Gastroesophageal sphincter (tissue), 4 donors: ENCODE data around the gene NRXN3. TPM values are rescaled to one million over a fixed set of nuclear protein-coding genes. Genes with fewer than 3 reads are reported as not detected.

ENCODE experiments used
- ATAC-seq: fragments of 150-250 bp; one replicate; pipeline ENCODE4 v1.9.1; 2016; ENCODE audit warnings: mild to moderate bottlenecking, moderate library complexity
- H3K27ac ChIP-seq, 4 donors: fragments of 200-600 bp; sonication (generic) in 3 of 4; 1 replicate in 3 of 4; 2 replicates in 1 of 4; pipeline ENCODE4 v1.5.1; 2016 to 2019
- H3K27me3 ChIP-seq: fragments of 200-600 bp; sonication (generic); one replicate; pipeline ENCODE4 v1.5.1; 2019
- H3K36me3 ChIP-seq, 2 donors: fragments of 200-600 bp; sonication (generic); one replicate each; pipeline ENCODE4 v1.5.1; 2019; ENCODE audit warnings: control low read depth in 1 of 2
- H3K4me1 ChIP-seq, 3 donors: fragments of 200-600 bp; sonication (generic); 1 replicate in 2 of 3; 2 replicates in 1 of 3; pipeline ENCODE4 v1.5.1; 2016 to 2019; ENCODE audit warnings: control low read depth in 2 of 3
- H3K4me3 ChIP-seq, 2 donors: fragments of 200-600 bp; sonication (generic); one replicate each; pipeline ENCODE4 v1.5.1; 2019; ENCODE audit warnings: mild to moderate bottlenecking in 1 of 2, moderate library complexity in 1 of 2
- H3K9me3 ChIP-seq, 3 donors: fragments of 200-600 bp; sonication (generic); one replicate each; pipeline ENCODE4 v1.5.1; 2017 to 2019; ENCODE audit warnings: control low read depth in 2 of 3
- EP300 ChIP-seq: sonication (generic); formaldehyde crosslinking; IDR thresholded peaks from one replicate; pipeline ENCODE4 v1.6.1; 2017; ENCODE audit warnings: antibody characterized with exemption, mild to moderate bottlenecking
- POLR2A ChIP-seq, 2 donors: fragments of 450-650 bp; IDR thresholded peaks; one replicate each; pipeline ENCODE4 v1.6.1; 2017; ENCODE audit warnings: antibody characterized with exemption in 2 of 2, mild to moderate bottlenecking in 2 of 2, moderate library complexity in 1 of 2
- POLR2AphosphoS5 ChIP-seq: sonication (generic); formaldehyde crosslinking; IDR thresholded peaks from one replicate; pipeline ENCODE4 v1.6.1; 2017; ENCODE audit warnings: antibody characterized with exemption
- WGBS, 2 donors: methylation state at CpG; one replicate each; pipeline ENCODE4 v1.1.5; 2018; ENCODE audit warnings: low coverage in 1 of 2; 5-methylcytosine and 5-hydroxymethylcytosine counted together
- total RNA-seq, 4 donors: library from RNA; depleted of rRNA; stranded (reverse); fragments of >200 nt; gene quantifications; one replicate each; pipeline ENCODE4 v1.1.0, GENCODE V29; 2016
- TF ChIP-seq, protein P1 (sequence below), 4 experiments: fragments of 200-600 bp in 2 of 4; fragments of 450-650 bp in 2 of 4; sonication (generic) in 1 of 4; IDR thresholded peaks; one replicate each; pipeline ENCODE4 v1.5.1; 2017 to 2019; ENCODE audit warnings: antibody characterized with exemption in 4 of 4, mild to moderate bottlenecking in 2 of 4, moderate library complexity in 2 of 4

NRXN3 gene
- total RNA-seq, 4 donors from 2014 or later: 74.2 to 192 (median 98.2) TPM

DNA sequence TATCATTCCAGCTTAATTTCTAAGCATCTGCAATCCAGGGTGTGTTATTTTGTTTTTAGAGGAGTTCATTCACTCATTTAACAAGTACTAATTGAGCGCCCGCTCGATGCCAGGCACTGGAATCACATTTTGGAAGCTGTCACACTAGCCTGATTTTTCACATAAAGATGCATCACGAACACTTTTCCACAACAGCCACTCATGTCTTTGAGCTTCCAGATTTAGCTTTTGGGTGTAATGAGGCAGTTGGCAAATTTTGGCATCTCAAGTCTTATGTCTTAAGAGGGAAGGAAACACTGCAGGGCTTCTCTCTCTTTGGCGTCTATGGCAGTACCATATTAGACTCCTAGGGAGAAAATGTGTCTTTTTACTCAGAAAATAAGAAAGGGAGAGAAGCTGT lies 14.0 kb downstream of the NRXN3 start:
- Histone ChIP-seq H3K9me3 (no peaks in the 10 kb centered on the region), H3K27me3 (no peaks in the 10 kb centered on the region), H3K4me1 (no peaks in the 10 kb centered on the region), H3K4me3 (no peak overlapping the region), H3K27ac (no peak overlapping the region), H3K36me3 (no peaks in the 10 kb centered on the region)
- TF ChIP-seq POLR2AphosphoS5 (no peak), POLR2A (IDR thresholded peaks at IDR 0.05) (no peak), EP300 (no peak)
- TF ChIP-seq, protein P1, sequence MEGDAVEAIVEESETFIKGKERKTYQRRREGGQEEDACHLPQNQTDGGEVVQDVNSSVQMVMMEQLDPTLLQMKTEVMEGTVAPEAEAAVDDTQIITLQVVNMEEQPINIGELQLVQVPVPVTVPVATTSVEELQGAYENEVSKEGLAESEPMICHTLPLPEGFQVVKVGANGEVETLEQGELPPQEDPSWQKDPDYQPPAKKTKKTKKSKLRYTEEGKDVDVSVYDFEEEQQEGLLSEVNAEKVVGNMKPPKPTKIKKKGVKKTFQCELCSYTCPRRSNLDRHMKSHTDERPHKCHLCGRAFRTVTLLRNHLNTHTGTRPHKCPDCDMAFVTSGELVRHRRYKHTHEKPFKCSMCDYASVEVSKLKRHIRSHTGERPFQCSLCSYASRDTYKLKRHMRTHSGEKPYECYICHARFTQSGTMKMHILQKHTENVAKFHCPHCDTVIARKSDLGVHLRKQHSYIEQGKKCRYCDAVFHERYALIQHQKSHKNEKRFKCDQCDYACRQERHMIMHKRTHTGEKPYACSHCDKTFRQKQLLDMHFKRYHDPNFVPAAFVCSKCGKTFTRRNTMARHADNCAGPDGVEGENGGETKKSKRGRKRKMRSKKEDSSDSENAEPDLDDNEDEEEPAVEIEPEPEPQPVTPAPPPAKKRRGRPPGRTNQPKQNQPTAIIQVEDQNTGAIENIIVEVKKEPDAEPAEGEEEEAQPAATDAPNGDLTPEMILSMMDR (IDR thresholded peaks at IDR 0.05): no peak
- no peak for ATAC-seq
- WGBS, 2 donors: 87 to 100% methylated on average over 1 to 5 of the region's 5 CpGs

DNA sequence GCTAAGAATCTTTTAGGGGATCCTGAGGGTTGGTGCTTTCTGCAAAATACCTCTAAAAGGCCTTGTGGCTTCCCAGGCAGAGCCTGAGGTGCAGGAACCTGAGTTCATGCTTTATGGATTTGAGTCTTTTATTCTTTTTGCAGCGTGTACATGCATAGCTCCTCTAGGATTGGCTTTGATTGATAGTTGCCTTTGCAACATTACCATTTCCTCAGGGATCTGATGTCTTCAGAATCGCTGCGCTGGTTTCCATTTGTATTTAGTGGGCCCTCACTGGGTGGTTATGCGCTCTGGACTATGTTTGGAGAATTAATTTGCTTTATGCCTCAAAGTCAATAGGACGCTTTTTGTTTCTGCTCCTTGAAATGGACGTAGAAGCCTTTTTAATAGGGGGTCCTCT lies 16.1 kb downstream of the NRXN3 start:
- Histone ChIP-seq H3K36me3 (no peaks in the 10 kb centered on the region), H3K27ac (no peak overlapping the region), H3K4me3 (no peak overlapping the region), H3K4me1 (no peaks in the 10 kb centered on the region), H3K9me3 (no peaks in the 10 kb centered on the region), H3K27me3 (no peaks in the 10 kb centered on the region)
- no peak for TF ChIP-seq EP300
- TF ChIP-seq POLR2A (IDR thresholded peaks at IDR 0.05): no peak
- TF ChIP-seq POLR2AphosphoS5: no peak
- TF ChIP-seq, protein P1 (IDR thresholded peaks at IDR 0.05): no peak
- WGBS, 2 donors: 85 to 89% methylated on average over 3 to 6 of the region's 6 CpGs
- ATAC-seq: no peak

DNA sequence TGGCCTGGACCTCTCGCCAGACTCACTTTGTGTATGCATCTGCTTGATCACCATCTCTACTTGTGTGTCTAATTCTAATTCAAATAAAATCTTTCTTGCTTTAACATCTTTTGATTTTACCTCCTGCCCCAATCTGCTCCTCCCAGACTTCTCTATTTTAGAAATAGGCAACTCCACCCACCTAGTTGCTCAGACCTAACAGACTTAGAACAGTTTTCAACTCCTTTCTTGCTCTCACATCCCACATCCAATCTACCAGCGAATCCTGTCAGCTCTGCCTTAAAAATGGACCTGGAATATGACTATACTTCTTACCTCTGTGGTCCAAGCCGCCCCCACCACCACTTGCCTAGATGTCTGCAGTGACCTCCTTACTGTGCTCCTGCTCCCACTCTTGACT lies 18.7 kb downstream of the NRXN3 start:
- WGBS, 2 donors: 68 to 90% methylated on average over 3 of the region's 3 CpGs
- Histone ChIP-seq H3K27ac (no peak overlapping the region), H3K36me3 (no peaks in the 10 kb centered on the region), H3K27me3 (no peaks in the 10 kb centered on the region), H3K4me3 (no peak overlapping the region), H3K9me3 (no peaks in the 10 kb centered on the region), H3K4me1 (no peaks in the 10 kb centered on the region)
- no peak for ATAC-seq
- TF ChIP-seq EP300 (no peak), POLR2A (IDR thresholded peaks at IDR 0.05) (no peak), POLR2AphosphoS5 (no peak)
- TF ChIP-seq, protein P1 (IDR thresholded peaks at IDR 0.05): no peak

DNA sequence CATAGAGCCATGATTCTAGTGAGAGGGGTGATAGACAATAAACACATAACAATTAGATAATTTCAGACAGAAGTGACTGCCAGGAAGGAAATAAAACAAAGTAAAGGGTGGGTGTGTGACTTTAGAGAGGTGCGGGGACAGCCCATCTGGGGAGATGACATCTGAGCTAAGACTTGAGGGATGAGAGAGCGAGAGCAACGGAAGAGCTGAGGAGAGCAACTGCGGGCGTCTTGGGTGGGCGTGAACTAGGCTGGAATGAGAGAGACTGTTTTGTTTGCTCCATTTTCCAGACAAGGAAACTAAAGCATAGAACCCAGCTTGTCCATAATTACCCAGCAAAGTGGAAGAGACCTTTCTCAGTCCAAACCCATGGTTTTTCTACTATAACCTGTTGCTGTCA lies 25.3 kb downstream of the NRXN3 start:
- peaks cover 0 to 9% (median 0%) of the 10 kb centered on the region in 3 donors for H3K9me3 ChIP-seq
- no peaks in the 10 kb centered on the region for H3K36me3 ChIP-seq
- no peak for ATAC-seq
- no peak overlapping the region for H3K4me3 ChIP-seq
- no peaks in the 10 kb centered on the region for H3K4me1 ChIP-seq
- no peak for TF ChIP-seq POLR2A (IDR thresholded peaks at IDR 0.05)
- no peak for TF ChIP-seq POLR2AphosphoS5
- no peak for TF ChIP-seq EP300
- TF ChIP-seq, protein P1 (IDR thresholded peaks at IDR 0.05): no peak
- 66 to 73% methylated on average over 6 of the region's 6 CpGs for WGBS, 2 donors
- no peak overlapping the region for H3K27ac ChIP-seq
- H3K27me3 ChIP-seq: peaks cover 9% of the 10 kb centered on the region

DNA sequence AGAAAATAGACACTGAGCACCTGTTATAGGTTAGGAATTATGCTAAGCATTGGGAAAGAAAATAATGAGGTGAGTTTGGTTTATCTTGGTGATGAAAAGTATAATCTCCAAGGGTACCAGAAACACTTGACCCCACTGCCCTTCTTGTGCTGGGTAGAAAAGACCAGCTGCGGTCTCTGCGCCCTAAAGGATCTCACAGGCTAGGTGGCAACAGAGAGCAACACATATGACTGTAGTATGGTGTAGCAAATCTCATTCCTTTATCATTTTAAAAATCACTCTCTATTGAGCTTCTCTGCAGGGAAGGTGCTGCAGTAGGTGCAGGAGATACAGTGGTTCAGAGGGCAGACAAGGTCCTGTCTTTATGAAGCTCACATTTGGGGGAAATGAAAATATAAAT lies 26.1 kb downstream of the NRXN3 start:
- no peak overlapping the region for H3K27ac ChIP-seq
- H3K27me3 ChIP-seq: peaks cover 18% of the 10 kb centered on the region
- H3K4me1 ChIP-seq: no peaks in the 10 kb centered on the region
- no peak for ATAC-seq
- TF ChIP-seq, protein P1 (IDR thresholded peaks at IDR 0.05): no peak
- no peak for TF ChIP-seq POLR2AphosphoS5
- no peak for TF ChIP-seq EP300
- TF ChIP-seq POLR2A (IDR thresholded peaks at IDR 0.05): no peak
- no peaks in the 10 kb centered on the region for H3K36me3 ChIP-seq
- no peak overlapping the region for H3K4me3 ChIP-seq
- WGBS, 2 donors: 86 to 88% methylated on average over 2 of the region's 2 CpGs
- H3K9me3 ChIP-seq: peaks cover 0 to 9% (median 0%) of the 10 kb centered on the region in 3 donors
